ENCODE data around the gene CAMP.
A peak's percentile ranks its signal among the peaks of the same experiment; 100 is the strongest.

Gene CAMP

GRCh38 chr3:48189321-48189720 lies 34.0 kb upstream of the CAMP start:
- Histone ChIP-seq H3K4me3 (no peak overlapping the region), H3K27me3 (no peaks in the 10 kb centered on the region), H3K9me3 (no peaks in the 10 kb centered on the region), H3K27ac (no peak overlapping the region), H3K4me1 (peaks cover 0 to 12% (median 7%) of the 10 kb centered on the region in 4 donors), H3K36me3 (no peaks in the 10 kb centered on the region)
- TF ChIP-seq CTCF (IDR thresholded peaks at IDR 0.05): no peak
- intact Hi-C loops (cut with DNase I; ENCODE audit: low total_unique reads): no loop called here
- no peak for DNase-seq

- no peak for DNase-seq
- intact Hi-C loops (cut with DNase I; ENCODE audit: low total_unique reads): no loop called here
- TF ChIP-seq CTCF (IDR thresholded peaks at IDR 0.05): no peak
These were observed 32.4 kb upstream of the CAMP start for GRCh38 chr3:48190911-48191310.

GRCh38 chr3:48194446-48195071 lies 28.7 kb upstream of the CAMP start:
- Histone ChIP-seq H3K27ac (no peak overlapping the region), H3K9me3 (no peaks in the 10 kb centered on the region), H3K4me3 (no peak overlapping the region), H3K36me3 (no peaks in the 10 kb centered on the region), H3K4me1 (no peaks in the 10 kb centered on the region), H3K27me3 (no peaks in the 10 kb centered on the region)
- intact Hi-C loops (cut with DNase I; ENCODE audit: low total_unique reads): no loop called here
- peak in 1 of 2 donors; percentile 68 for DNase-seq
- TF ChIP-seq CTCF (IDR thresholded peaks at IDR 0.05): peak; percentile 74 to 81

More at GRCh38 chr3:48190911-48191310, 32.4 kb upstream of the CAMP start:
- Histone ChIP-seq H3K27ac (no peak overlapping the region), H3K36me3 (no peaks in the 10 kb centered on the region), H3K9me3 (no peaks in the 10 kb centered on the region), H3K4me1 (peaks cover 0 to 12% (median 7%) of the 10 kb centered on the region in 4 donors), H3K4me3 (no peak overlapping the region), H3K27me3 (no peaks in the 10 kb centered on the region)

- no peaks in the 10 kb centered on the region for H3K9me3 ChIP-seq
- TF ChIP-seq CTCF (IDR thresholded peaks at IDR 0.05): no peak
- no peak overlapping the region for H3K27ac ChIP-seq
- H3K4me1 ChIP-seq: no peaks in the 10 kb centered on the region
- intact Hi-C loops (cut with DNase I; ENCODE audit: low total_unique reads): no loop called here
- no peak overlapping the region for H3K4me3 ChIP-seq
- peak in 1 of 2 donors; percentile 15 for DNase-seq
- H3K27me3 ChIP-seq: no peaks in the 10 kb centered on the region
- H3K36me3 ChIP-seq: no peaks in the 10 kb centered on the region
These were observed 26.7 kb upstream of the CAMP start for GRCh38 chr3:48196611-48197010.

DNA sequence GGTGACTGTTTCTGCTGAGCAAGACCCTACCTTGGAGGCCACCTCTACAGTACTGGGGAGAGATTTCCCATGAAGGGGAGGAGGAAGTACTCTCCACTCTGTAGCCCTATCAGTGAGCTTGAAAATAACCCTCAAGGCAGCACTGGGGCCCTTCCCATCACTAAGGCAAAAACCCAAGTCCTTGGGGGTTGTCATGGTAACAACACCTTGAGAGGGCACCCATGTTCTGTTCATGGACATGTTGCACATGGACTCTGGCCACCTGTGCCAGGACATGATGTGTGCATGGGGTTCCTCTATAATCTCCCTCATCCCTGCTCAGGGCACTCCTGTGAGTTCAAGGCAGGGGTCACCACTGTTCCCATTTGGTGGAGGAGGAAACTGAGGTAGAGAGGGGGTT lies 24.2 kb upstream of the CAMP start:
- TF ChIP-seq CTCF (IDR thresholded peaks at IDR 0.05): no peak
- intact Hi-C loops (cut with DNase I; ENCODE audit: low total_unique reads): no loop called here

GRCh38 chr3:48202632-48203031 lies 20.7 kb upstream of the CAMP start:
- no peak overlapping the region for H3K4me3 ChIP-seq
- TF ChIP-seq CTCF (IDR thresholded peaks at IDR 0.05): no peak
- H3K27me3 ChIP-seq: no peaks in the 10 kb centered on the region
- H3K4me1 ChIP-seq: no peaks in the 10 kb centered on the region
- DNase-seq: no peak
- no peaks in the 10 kb centered on the region for H3K9me3 ChIP-seq
- no peak overlapping the region for H3K27ac ChIP-seq
- no peaks in the 10 kb centered on the region for H3K36me3 ChIP-seq
- intact Hi-C loops (cut with DNase I; ENCODE audit: low total_unique reads): no loop called here

More for the DNA sequence above, 24.2 kb upstream of the CAMP start:
- no peak overlapping the region for H3K4me3 ChIP-seq
- H3K9me3 ChIP-seq: no peaks in the 10 kb centered on the region
- no peak for DNase-seq
- H3K27ac ChIP-seq: no peak overlapping the region
- H3K27me3 ChIP-seq: no peaks in the 10 kb centered on the region
- H3K4me1 ChIP-seq: no peaks in the 10 kb centered on the region
- no peaks in the 10 kb centered on the region for H3K36me3 ChIP-seq
